Caco-2 (cell line): ENCODE results near the gene DPF3. TPM values are rescaled to one million over a fixed set of nuclear protein-coding genes. Genes with fewer than 3 reads are reported as not detected.

ENCODE experiments used
- BruUV-seq: library from RNA; stranded (reverse); fragments of 400-500 nt; replicated peaks from 2 replicates; lab custom pipeline; 2021; lab: Mats Ljungman, UMichigan
- CTCF ChIA-PET: fragments of 300-600 bp; sonication (Branson Sonifier 250); formaldehyde crosslinking; loops from one replicate; lab custom pipeline; 2022; ENCODE audit warnings: antibody characterized with exemption; lab: Charles Lee
- POLR2A ChIA-PET: fragments of 300-600 bp; sonication (Branson Sonifier 250); formaldehyde crosslinking; loops from one replicate; lab custom pipeline; 2022; ENCODE audit warnings: antibody characterized with exemption; lab: Charles Lee
- DNase-seq, 2 experiments: peaks; one replicate each; pipeline versions ENCODE4 v3.0.0 to v3.0.0-alpha.2; 2020 to 2022
- H3K27me3 ChIP-seq: replicated peaks from 2 replicates; pipeline ENCODE4 v1.6.0; 2011; ENCODE audit warnings: low read length; ENCODE audit not compliant: control insufficient read depth, insufficient read depth
- H3K36me3 ChIP-seq: 2 replicates; pipeline ENCODE4 v1.5.1; 2011; ENCODE audit warnings: low read length; ENCODE audit not compliant: control insufficient read depth, insufficient read depth
- H3K4me1 ChIP-seq: fragments of 250-450 bp; sonication (Bioruptor Pico); 2 replicates; pipeline ENCODE4 v1.5.1; 2020; ENCODE audit warnings: mild to moderate bottlenecking
- H3K4me3 ChIP-seq: 2 replicates; pipeline ENCODE4 v1.5.1; 2011; ENCODE audit warnings: low read depth, mild to moderate bottlenecking, control low read depth, low read length
- H3K9me3 ChIP-seq: fragments of 250-450 bp; sonication (Bioruptor Pico); 2 replicates; pipeline ENCODE4 v1.5.1; 2020; ENCODE audit warnings: mild to moderate bottlenecking, moderate library complexity
- H3K27ac Mint-ChIP-seq: one replicate; pipeline ENCODE4 v1.8.0; 2022; ENCODE audit warnings: mixed read lengths; ENCODE audit not compliant: unreplicated experiment
- H3K27me3 Mint-ChIP-seq: one replicate; pipeline ENCODE4 v1.8.0; 2022; ENCODE audit warnings: mixed read lengths; ENCODE audit not compliant: insufficient read depth, unreplicated experiment
- H3K36me3 Mint-ChIP-seq: one replicate; pipeline ENCODE4 v1.8.0; 2022; ENCODE audit warnings: mild to moderate bottlenecking, mixed read lengths; ENCODE audit not compliant: insufficient read depth, unreplicated experiment
- H3K4me1 Mint-ChIP-seq: one replicate; pipeline ENCODE4 v1.8.0; 2022; ENCODE audit warnings: low read depth, mixed read lengths; ENCODE audit not compliant: unreplicated experiment
- H3K4me3 Mint-ChIP-seq: one replicate; pipeline ENCODE4 v1.8.0; 2022; ENCODE audit warnings: mild to moderate bottlenecking, moderate library complexity, mixed read lengths; ENCODE audit not compliant: unreplicated experiment
- H3K9me3 Mint-ChIP-seq: one replicate; pipeline ENCODE4 v1.8.0; 2022; ENCODE audit warnings: mixed read lengths; ENCODE audit not compliant: unreplicated experiment
- CTCF ChIP-seq, 2 experiments: fragments of 200-600 bp in 1 of 2; IDR thresholded peaks; 1 replicate in 1 of 2; 2 replicates in 1 of 2; pipeline versions ENCODE4 v1.5.1 to v1.8.0; 2011 to 2022; ENCODE audit warnings: antibody characterized with exemption in 1 of 2, control low read depth in 1 of 2, inconsistent platforms in 1 of 2, low read depth in 1 of 2, low read length in 1 of 2, mild to moderate bottlenecking in 1 of 2, moderate library complexity in 1 of 2; ENCODE audit not compliant: insufficient read depth in 1 of 2, severe bottlenecking in 1 of 2, unreplicated experiment in 1 of 2
- intact Hi-C: fragments of 100-400 bp; cut with micrococcal nuclease; formaldehyde crosslinking; loops from one replicate; pipeline ENCODE4 v1.10.0; 2022; ENCODE audit not compliant: unreplicated experiment
- total RNA-seq: library from RNA; stranded (reverse); gene quantifications from 2 replicates; pipeline ENCODE4 v1.2.3, GENCODE V29; 2022

Gene DPF3
- total RNA-seq, 1 experiment from 2014 or later = not detected

DNA sequence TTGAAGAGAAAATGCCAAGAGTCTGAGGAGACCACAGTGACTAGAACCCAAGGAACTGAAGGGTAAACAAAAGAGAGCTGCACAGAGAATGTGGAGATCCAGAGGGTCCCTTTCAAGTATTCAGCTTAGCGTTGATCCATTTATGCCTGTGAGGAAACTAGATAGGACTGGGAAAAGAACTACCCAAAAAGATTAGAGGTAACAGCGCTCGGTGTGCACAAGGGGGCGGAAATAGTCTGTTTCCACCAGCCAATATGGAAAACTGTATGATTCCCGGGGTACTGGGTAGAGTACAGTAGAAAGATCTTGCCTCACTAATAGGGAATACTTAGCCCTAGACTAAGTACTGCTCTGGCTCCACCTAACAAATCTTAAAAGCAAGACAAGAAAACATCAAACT is 135.5 kb downstream of the DPF3 start:
- intact Hi-C loops = loop anchor here (1.0 kb wide), 1 partner anchor 147 kb away; no protein-coding TSS in a partner anchor
- no TSS peak for BruUV-seq
- TF ChIP-seq CTCF (IDR thresholded peaks at IDR 0.05; ENCODE audit: insufficient read depth in 1 of 2, low read depth in 1 of 2, low read length in 1 of 2, severe bottlenecking in 1 of 2, unreplicated experiment in 1 of 2) = peak in 1 of 2 experiments; percentile 14
- no peak overlapping the region for H3K4me3 ChIP-seq
- ChIA-PET CTCF (no interaction called here), POLR2A (no interaction called here)
- no peak for DNase-seq
- H3K27me3 Mint-ChIP-seq = peaks cover 6% of the 10 kb centered on the region
- peaks cover 45% of the 10 kb centered on the region for H3K9me3 Mint-ChIP-seq
- no peaks in the 10 kb centered on the region for H3K4me1 ChIP-seq
- H3K9me3 ChIP-seq = peaks cover 25% of the 10 kb centered on the region
- no peak overlapping the region for H3K27ac Mint-ChIP-seq
- no peak overlapping the region for H3K4me3 Mint-ChIP-seq
- no peaks in the 10 kb centered on the region for H3K4me1 Mint-ChIP-seq
- no peaks in the 10 kb centered on the region for H3K27me3 ChIP-seq
- H3K36me3 Mint-ChIP-seq = no peaks in the 10 kb centered on the region
- H3K36me3 ChIP-seq = no peaks in the 10 kb centered on the region

DNA sequence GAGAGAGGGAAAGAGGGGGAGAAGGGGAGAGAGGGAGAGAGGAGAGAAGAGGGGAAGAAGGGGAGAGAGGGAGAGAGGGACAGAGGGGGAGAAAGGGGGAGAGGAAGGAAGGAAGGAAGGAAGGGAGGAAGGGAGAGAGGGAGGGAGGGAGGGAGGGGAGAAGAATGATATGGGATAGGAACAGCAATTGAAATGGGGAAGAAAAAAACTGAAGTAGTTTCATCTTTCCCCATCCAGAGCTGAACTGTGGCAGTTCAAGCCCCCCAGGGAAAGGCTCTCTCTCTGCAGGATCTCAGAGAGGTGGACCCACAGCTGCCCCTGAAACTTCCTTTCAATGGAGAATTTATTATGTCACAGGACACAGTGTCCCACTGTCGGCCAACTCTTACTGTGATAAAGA is 136.9 kb downstream of the DPF3 start:
- TF ChIP-seq CTCF (IDR thresholded peaks at IDR 0.05; ENCODE audit: insufficient read depth in 1 of 2, low read depth in 1 of 2, low read length in 1 of 2, severe bottlenecking in 1 of 2, unreplicated experiment in 1 of 2) = no peak
- POLR2A ChIA-PET = no interaction called here
- no peaks in the 10 kb centered on the region for H3K27me3 ChIP-seq

DNA sequence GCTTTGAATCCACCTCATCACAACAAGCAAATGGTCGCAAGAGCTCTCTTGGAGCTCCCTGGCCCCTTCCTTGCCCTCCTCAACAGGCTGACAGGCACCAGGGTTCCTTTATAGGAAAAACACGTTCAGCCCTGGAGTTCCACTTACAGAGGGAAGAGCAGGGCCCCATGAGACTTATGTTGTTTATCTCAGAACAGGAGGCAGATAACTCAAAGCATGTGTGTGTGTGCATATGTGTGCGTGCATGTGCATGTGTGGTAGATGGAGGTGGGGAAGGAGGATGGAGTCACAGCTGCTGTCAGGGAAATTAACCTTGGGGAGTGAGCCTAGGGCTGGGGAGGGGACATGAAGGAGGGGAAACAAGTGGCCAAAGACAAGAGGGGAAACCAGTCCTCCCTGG is 138.1 kb downstream of the DPF3 start:
- intact Hi-C loops = no loop called here

More for the DNA sequence above, 136.9 kb downstream of the DPF3 start:
- no peak overlapping the region for H3K27ac Mint-ChIP-seq
- no TSS peak for BruUV-seq
- intact Hi-C loops = no loop called here
- H3K4me1 Mint-ChIP-seq = no peaks in the 10 kb centered on the region
- DNase-seq = no peak
- H3K36me3 ChIP-seq = no peaks in the 10 kb centered on the region
- peaks cover 10% of the 10 kb centered on the region for H3K27me3 Mint-ChIP-seq
- H3K36me3 Mint-ChIP-seq = no peaks in the 10 kb centered on the region
- no peaks in the 10 kb centered on the region for H3K4me1 ChIP-seq
- H3K4me3 ChIP-seq = no peak overlapping the region
- H3K9me3 Mint-ChIP-seq = peaks cover 45% of the 10 kb centered on the region
- CTCF ChIA-PET = no interaction called here
- no peak overlapping the region for H3K4me3 Mint-ChIP-seq
- H3K9me3 ChIP-seq = peaks cover 25% of the 10 kb centered on the region

More for the DNA sequence above, 138.1 kb downstream of the DPF3 start:
- ChIA-PET CTCF (no interaction called here), POLR2A (no interaction called here)
- Histone ChIP-seq H3K4me3 (no peak overlapping the region), H3K9me3 (peaks cover 21% of the 10 kb centered on the region), H3K27me3 (no peaks in the 10 kb centered on the region), H3K4me1 (no peaks in the 10 kb centered on the region), H3K36me3 (no peaks in the 10 kb centered on the region)
- no TSS peak for BruUV-seq
- Mint-ChIP-seq H3K4me3 (no peak overlapping the region), H3K36me3 (no peaks in the 10 kb centered on the region), H3K27ac (no peak overlapping the region), H3K9me3 (peaks cover 45% of the 10 kb centered on the region), H3K4me1 (no peaks in the 10 kb centered on the region), H3K27me3 (peaks cover 10% of the 10 kb centered on the region)
- TF ChIP-seq CTCF (IDR thresholded peaks at IDR 0.05; ENCODE audit: insufficient read depth in 1 of 2, low read depth in 1 of 2, low read length in 1 of 2, severe bottlenecking in 1 of 2, unreplicated experiment in 1 of 2) = no peak
- DNase-seq = no peak
